Ovary (tissue), 9 donors: ENCODE results near the gene FBN1. TPM values are rescaled to one million over a fixed set of nuclear protein-coding genes. Genes with fewer than 3 reads are reported as not detected.

ENCODE experiments used
- DNase-seq, 5 donors: peaks; one replicate each; pipeline ENCODE4 v3.0.0-alpha.2; 2019 to 2020
- H3K27ac ChIP-seq, 2 donors: fragments of 200-600 bp; one replicate each; pipeline versions ENCODE4 v1.5.1 to v1.8.0; 2019 to 2022
- H3K27me3 ChIP-seq: fragments of 200-600 bp; one replicate; pipeline ENCODE4 v1.8.0; 2022
- H3K36me3 ChIP-seq: fragments of 200-600 bp; sonication (generic); one replicate; pipeline ENCODE4 v1.5.1; 2019
- H3K4me1 ChIP-seq: one replicate; pipeline ENCODE4 v1.8.1; 2013; ENCODE audit warnings: mild to moderate bottlenecking, moderate library complexity; ENCODE audit not compliant: insufficient read depth
- H3K4me3 ChIP-seq: fragments of 200-600 bp; sonication (generic); one replicate; pipeline ENCODE4 v1.5.1; 2017
- H3K9me3 ChIP-seq, 2 donors: fragments of 200-600 bp in 1 of 2; sonication (generic) in 1 of 2; one replicate each; pipeline versions ENCODE4 v1.5.1 to v1.8.1; 2013 to 2019; ENCODE audit warnings: mild to moderate bottlenecking in 1 of 2, moderate library complexity in 1 of 2
- CTCF ChIP-seq, 3 donors: fragments of 450-650 bp in 2 of 3; fragments of 200-600 bp in 1 of 3; IDR thresholded peaks; one replicate each; pipeline versions ENCODE4 v1.5.1 to v1.8.0; 2016 to 2022; ENCODE audit warnings: antibody characterized with exemption in 3 of 3, mild to moderate bottlenecking in 1 of 3
- EP300 ChIP-seq: sonication (generic); formaldehyde crosslinking; IDR thresholded peaks from one replicate; pipeline ENCODE4 v1.6.1; 2017; ENCODE audit warnings: antibody characterized with exemption
- POLR2A ChIP-seq: fragments of 450-650 bp; IDR thresholded peaks from one replicate; pipeline ENCODE4 v1.6.1; 2017; ENCODE audit warnings: antibody characterized with exemption, mild to moderate bottlenecking, moderate library complexity
- WGBS, 3 donors: extraction: QIAGEN DNeasy Blood & Tissue Kit in 1 of 3; methylation state at CpG; one replicate each; pipeline versions ENCODE4 v1.1.5 to v1.1.7; 2013 to 2017; 5-methylcytosine and 5-hydroxymethylcytosine counted together
- intact Hi-C, 4 donors: fragments of 100-400 bp; cut with DNase I; formaldehyde crosslinking; loops; one replicate each; pipeline versions ENCODE4 v1.11.0 to v1.15.1; 2022 to 2023
- polyA plus RNA-seq, 2 donors: library from polyadenylated mRNA; stranded (reverse); fragments of 200-250 nt in 1 of 2; fragments of 350-450 nt in 1 of 2; fragmentation: Illumina TruSeq in 1 of 2; extraction: RNeasy Lipid Tissue Mini Kit (QIAGEN cat#74804) in 1 of 2; gene quantifications; one replicate each; pipeline ENCODE4 v1.2.3, GENCODE V29; 2013 to 2014
- total RNA-seq, 7 donors: library from RNA; depleted of rRNA in 2 of 7; stranded (reverse); fragments of >200 nt in 2 of 7; fragmentation: NEBNext Ultra II Directional in 3 of 7; extraction: Animal tissue kit (Norgen Biotek cat#: 25700) in 3 of 7; gene quantifications; one replicate each; pipeline versions ENCODE4 v1.1.0 to v1.2.4, GENCODE V29; 2016 to 2023
- donor health status: DM: no; HTN: no; CAD: no; lungs with moderate emphysema.
- donor health status: DM: no; HTN: no; CAD: no.
- donor health status: Bipolar disorder and iron deficiency.
- donor health status: DM: yes; HTN: yes; CAD: no.
- donor health status: DM: no; HTN: no; CAD: no.
- donor health status: DM: yes; HTN: yes; CAD: no.

FBN1 gene
- total and polyA plus RNA-seq, 9 donors = 62.5 to 159 (median 97.4) TPM

GRCh38 chr15:48421362-48421761, 224.1 kb downstream of the FBN1 start:
- TF ChIP-seq POLR2A (no peak), EP300 (no peak), CTCF (IDR thresholded peaks at IDR 0.05) (no peak)
- H3K27me3 ChIP-seq = no peaks in the 10 kb centered on the region
- H3K36me3 ChIP-seq = peaks cover 2% of the 10 kb centered on the region
- no peak overlapping the region for H3K27ac ChIP-seq
- WGBS, 3 donors = 90 to 91% (median 91%) methylated on average over 5 of the region's 5 CpGs
- intact Hi-C loops = no loop called here
- DNase-seq = no peak
- peaks cover 13% of the 10 kb centered on the region for H3K4me1 ChIP-seq
- no peak overlapping the region for H3K4me3 ChIP-seq
- no peaks in the 10 kb centered on the region for H3K9me3 ChIP-seq

- TF ChIP-seq CTCF (IDR thresholded peaks at IDR 0.05) = no peak
- TF ChIP-seq POLR2A = no peak
- TF ChIP-seq EP300 = no peak
- Histone ChIP-seq H3K27me3 (no peaks in the 10 kb centered on the region), H3K4me1 (peaks cover 13% of the 10 kb centered on the region), H3K36me3 (peaks cover 2% of the 10 kb centered on the region), H3K4me3 (no peak overlapping the region), H3K27ac (peak overlapping the region in 1 of 2 donors; percentile 13), H3K9me3 (no peaks in the 10 kb centered on the region)
- 54 to 72% (median 68%) methylated on average over 2 of the region's 2 CpGs for WGBS, 3 donors
- DNase-seq = no peak
- intact Hi-C loops = no loop called here
Measured at GRCh38 chr15:48419896-48420295, 225.6 kb downstream of the FBN1 start.

GRCh38 chr15:48418343-48418742, 227.2 kb downstream of the FBN1 start:
- DNase-seq = no peak
- Histone ChIP-seq H3K4me1 (peaks cover 17% of the 10 kb centered on the region), H3K36me3 (peaks cover 2% of the 10 kb centered on the region), H3K27me3 (no peaks in the 10 kb centered on the region), H3K4me3 (no peak overlapping the region), H3K9me3 (no peaks in the 10 kb centered on the region), H3K27ac (peak overlapping the region in 1 of 2 donors; percentile 45)
- no peak for TF ChIP-seq CTCF (IDR thresholded peaks at IDR 0.05)
- intact Hi-C loops = no loop called here
- WGBS, 3 donors = 9 to 18% (median 10%) methylated on average over 3 of the region's 3 CpGs

GRCh38 chr15:48416301-48416700, 229.2 kb downstream of the FBN1 start:
- WGBS, 3 donors = 81 to 83% (median 83%) methylated on average over 3 of the region's 3 CpGs

More at GRCh38 chr15:48416301-48416700, 229.2 kb downstream of the FBN1 start:
- DNase-seq = no peak
- no peaks in the 10 kb centered on the region for H3K9me3 ChIP-seq
- intact Hi-C loops = no loop called here
- no peak overlapping the region for H3K4me3 ChIP-seq
- no peaks in the 10 kb centered on the region for H3K27me3 ChIP-seq
- no peak for TF ChIP-seq POLR2A
- TF ChIP-seq EP300 = no peak
- no peak for TF ChIP-seq CTCF (IDR thresholded peaks at IDR 0.05)
- H3K27ac ChIP-seq = no peak overlapping the region
- H3K4me1 ChIP-seq = peaks cover 25% of the 10 kb centered on the region
- no peaks in the 10 kb centered on the region for H3K36me3 ChIP-seq
